Endodermal cell (in vitro differentiated cells): ENCODE data around the gene PSTPIP2. TPM values are rescaled to one million over a fixed set of nuclear protein-coding genes. Genes with fewer than 3 reads are reported as not detected.
"Not testable (repeated sequence)": the region's sequence is repeated elsewhere in the genome, so short reads cannot be mapped to it uniquely, and the experiment has no call there.

Source experiments
- DNase-seq: peaks from one replicate; pipeline ENCODE4 v3.0.0-alpha.2; 2017
- H3K27ac ChIP-seq: 2 replicates; pipeline ENCODE4 v1.5.1; 2013; ENCODE audit warnings: mild to moderate bottlenecking, low read depth, low read length, moderate library complexity
- H3K27me3 ChIP-seq: 2 replicates; pipeline ENCODE4 v1.6.1; 2013; ENCODE audit warnings: mild to moderate bottlenecking, low read length, moderate library complexity; ENCODE audit not compliant: insufficient read depth, control insufficient read depth, poor library complexity, severe bottlenecking
- H3K36me3 ChIP-seq: 2 replicates; pipeline ENCODE4 v1.7.0; 2013; ENCODE audit warnings: mild to moderate bottlenecking, low read length, moderate library complexity; ENCODE audit not compliant: control insufficient read depth, insufficient read depth
- H3K4me1 ChIP-seq: one replicate; pipeline ENCODE4 v1.7.0; 2013; ENCODE audit warnings: low read length; ENCODE audit not compliant: control insufficient read depth, insufficient read depth
- H3K4me3 ChIP-seq: 2 replicates; pipeline ENCODE4 v1.5.1; 2013; ENCODE audit warnings: mild to moderate bottlenecking, low read length, moderate library complexity
- H3K9ac ChIP-seq: 2 replicates; pipeline ENCODE4 v1.6.1; 2013; ENCODE audit warnings: mild to moderate bottlenecking, low read length, moderate library complexity; ENCODE audit not compliant: poor library complexity, severe bottlenecking; ENCODE audit errors: extremely low read depth
- H3K9me3 ChIP-seq: 2 replicates; pipeline ENCODE4 v1.6.1; 2013; ENCODE audit warnings: mild to moderate bottlenecking, low read length, moderate library complexity; ENCODE audit not compliant: control insufficient read depth
- H3K27ac Mint-ChIP-seq: 2 replicates; pipeline ENCODE4 v1.8.0; 2020; ENCODE audit warnings: mixed read lengths
- H3K27me3 Mint-ChIP-seq: 2 replicates; pipeline ENCODE4 v1.8.0; 2021; ENCODE audit warnings: mild to moderate bottlenecking, mixed read lengths; ENCODE audit not compliant: insufficient read depth
- H3K36me3 Mint-ChIP-seq: 2 replicates; pipeline ENCODE4 v1.8.0; 2020; ENCODE audit warnings: low read depth, mixed read lengths
- H3K4me1 Mint-ChIP-seq: 2 replicates; pipeline ENCODE4 v1.8.0; 2020; ENCODE audit warnings: mixed read lengths
- H3K4me3 Mint-ChIP-seq: 2 replicates; pipeline ENCODE4 v1.8.0; 2020; ENCODE audit warnings: mild to moderate bottlenecking, moderate library complexity, mixed read lengths
- H3K9me3 Mint-ChIP-seq: 2 replicates; pipeline ENCODE4 v1.8.0; 2020; ENCODE audit warnings: mild to moderate bottlenecking, mixed read lengths
- WGBS, 2 experiments: methylation state at CpG; one replicate each; pipeline versions ENCODE4 v1.1.5 to v1.1.7; 2013; ENCODE audit warnings: missing lambda C conversion rate in 2 of 2, mixed read lengths in 1 of 2; ENCODE audit not compliant: insufficient coverage in 1 of 2, insufficient read length in 1 of 2; 5-methylcytosine and 5-hydroxymethylcytosine counted together
- total RNA-seq, 2 donors: library from RNA; stranded (reverse); fragmentation: NEBNext Ultra II Directional in 1 of 2; extraction: Animal tissue kit (Norgen Biotek cat#: 25700) in 1 of 2; gene quantifications; 2 replicates in 1 of 2; 3 replicates in 1 of 2; pipeline ENCODE4 v1.2.1, GENCODE V29; 2021
- TF ChIP-seq, protein P1 (sequence below): fragments of 200-600 bp; sonication (generic); conservative IDR thresholded peaks from 2 replicates; pipeline ENCODE4 v1.5.0; 2021; ENCODE audit warnings: antibody characterized with exemption, mild to moderate bottlenecking

PSTPIP2 gene
- total RNA-seq, 2 donors from 2014 or later = 10.6 to 10.8 TPM

DNA sequence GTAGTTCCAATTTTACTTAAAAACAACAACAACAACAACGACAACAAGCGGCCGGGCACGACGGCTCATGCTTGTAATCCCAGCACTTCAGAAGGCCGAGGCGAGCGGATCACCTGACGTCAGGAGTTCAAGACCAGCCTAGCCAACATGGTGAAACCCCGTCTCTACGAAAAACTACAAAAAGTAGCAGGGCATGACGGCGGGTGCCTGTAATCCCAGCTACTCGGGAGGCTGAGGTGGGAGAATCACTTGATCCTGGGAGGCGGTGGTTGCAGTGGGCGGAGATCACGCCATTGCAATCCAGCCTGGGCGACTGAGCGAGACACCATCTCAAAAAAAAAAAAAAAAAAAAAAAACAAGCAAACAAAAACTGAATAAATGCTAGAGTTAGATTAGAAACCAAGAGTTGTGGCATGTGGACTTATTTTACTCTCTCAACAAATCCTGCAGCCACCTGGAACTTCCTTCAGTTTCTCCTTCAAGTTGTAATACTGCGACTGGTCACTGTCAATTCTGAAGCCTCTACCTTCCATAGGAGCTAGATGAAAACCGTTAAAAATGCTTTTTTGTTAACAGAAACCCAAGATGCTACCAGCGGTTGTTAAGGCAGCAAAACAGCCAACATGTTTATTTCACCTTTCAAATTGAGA, 24.7 kb upstream of the PSTPIP2 start:
- no peak overlapping the region for H3K27ac ChIP-seq
- WGBS, 2 experiments = 48 to 62% methylated on average over 11 to 19 of the region's 22 CpGs
- H3K4me3 Mint-ChIP-seq = peak overlapping the region; percentile 98
- no peaks in the 10 kb centered on the region for H3K27me3 ChIP-seq
- H3K4me3 ChIP-seq = peak overlapping the region; percentile 97
- no peaks in the 10 kb centered on the region for H3K27me3 Mint-ChIP-seq
- H3K27ac Mint-ChIP-seq = peak overlapping the region; percentile 98
- H3K9me3 ChIP-seq = peaks cover under 1% of the 10 kb centered on the region
- DNase-seq = peak; percentile 47
- peaks cover 40% of the 10 kb centered on the region for H3K36me3 ChIP-seq
- peaks cover 15% of the 10 kb centered on the region for H3K4me1 Mint-ChIP-seq
- TF ChIP-seq, protein P1, sequence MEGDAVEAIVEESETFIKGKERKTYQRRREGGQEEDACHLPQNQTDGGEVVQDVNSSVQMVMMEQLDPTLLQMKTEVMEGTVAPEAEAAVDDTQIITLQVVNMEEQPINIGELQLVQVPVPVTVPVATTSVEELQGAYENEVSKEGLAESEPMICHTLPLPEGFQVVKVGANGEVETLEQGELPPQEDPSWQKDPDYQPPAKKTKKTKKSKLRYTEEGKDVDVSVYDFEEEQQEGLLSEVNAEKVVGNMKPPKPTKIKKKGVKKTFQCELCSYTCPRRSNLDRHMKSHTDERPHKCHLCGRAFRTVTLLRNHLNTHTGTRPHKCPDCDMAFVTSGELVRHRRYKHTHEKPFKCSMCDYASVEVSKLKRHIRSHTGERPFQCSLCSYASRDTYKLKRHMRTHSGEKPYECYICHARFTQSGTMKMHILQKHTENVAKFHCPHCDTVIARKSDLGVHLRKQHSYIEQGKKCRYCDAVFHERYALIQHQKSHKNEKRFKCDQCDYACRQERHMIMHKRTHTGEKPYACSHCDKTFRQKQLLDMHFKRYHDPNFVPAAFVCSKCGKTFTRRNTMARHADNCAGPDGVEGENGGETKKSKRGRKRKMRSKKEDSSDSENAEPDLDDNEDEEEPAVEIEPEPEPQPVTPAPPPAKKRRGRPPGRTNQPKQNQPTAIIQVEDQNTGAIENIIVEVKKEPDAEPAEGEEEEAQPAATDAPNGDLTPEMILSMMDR = no peak
- H3K9ac ChIP-seq = peak overlapping the region; percentile 95
- H3K36me3 Mint-ChIP-seq = peaks cover 40% of the 10 kb centered on the region
- H3K4me1 ChIP-seq = no peaks in the 10 kb centered on the region
- no peaks in the 10 kb centered on the region for H3K9me3 Mint-ChIP-seq

DNA sequence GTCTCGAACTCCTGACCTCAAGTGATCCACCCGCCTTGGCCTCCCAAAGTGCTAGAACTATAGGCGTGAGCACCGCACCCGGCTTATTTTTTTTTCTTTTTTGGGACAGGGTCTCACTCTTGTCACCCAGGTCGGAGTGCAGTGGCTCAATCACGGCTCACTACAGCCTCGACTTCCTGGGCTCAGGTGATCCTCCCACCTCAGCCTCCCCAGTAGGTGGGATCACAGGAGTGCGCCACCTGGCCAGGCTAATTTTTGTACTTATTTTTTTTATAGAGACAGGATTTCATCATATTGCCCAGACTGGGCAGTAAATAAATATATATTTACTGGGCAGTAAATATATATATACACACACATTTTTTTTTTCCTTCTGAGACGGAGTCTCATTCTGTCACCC, 23.5 kb upstream of the PSTPIP2 start:
- TF ChIP-seq, protein P1 = no peak
- no peak overlapping the region for H3K27ac ChIP-seq
- peaks cover 13% of the 10 kb centered on the region for H3K9me3 ChIP-seq
- H3K4me3 Mint-ChIP-seq = peak overlapping the region; percentile 22
- H3K4me3 ChIP-seq = peak overlapping the region; percentile 59
- H3K4me1 ChIP-seq = no peaks in the 10 kb centered on the region
- H3K36me3 ChIP-seq = peaks cover 53% of the 10 kb centered on the region
- no peaks in the 10 kb centered on the region for H3K27me3 ChIP-seq
- no peak for DNase-seq
- H3K9me3 Mint-ChIP-seq = peaks cover 5% of the 10 kb centered on the region
- H3K27ac Mint-ChIP-seq = no peak overlapping the region
- H3K4me1 Mint-ChIP-seq = peaks cover 15% of the 10 kb centered on the region
- WGBS, 2 experiments = 93 to 99% methylated on average over 5 to 9 of the region's 10 CpGs
- no peak overlapping the region for H3K9ac ChIP-seq
- H3K36me3 Mint-ChIP-seq = peaks cover 52% of the 10 kb centered on the region
- no peaks in the 10 kb centered on the region for H3K27me3 Mint-ChIP-seq

DNA sequence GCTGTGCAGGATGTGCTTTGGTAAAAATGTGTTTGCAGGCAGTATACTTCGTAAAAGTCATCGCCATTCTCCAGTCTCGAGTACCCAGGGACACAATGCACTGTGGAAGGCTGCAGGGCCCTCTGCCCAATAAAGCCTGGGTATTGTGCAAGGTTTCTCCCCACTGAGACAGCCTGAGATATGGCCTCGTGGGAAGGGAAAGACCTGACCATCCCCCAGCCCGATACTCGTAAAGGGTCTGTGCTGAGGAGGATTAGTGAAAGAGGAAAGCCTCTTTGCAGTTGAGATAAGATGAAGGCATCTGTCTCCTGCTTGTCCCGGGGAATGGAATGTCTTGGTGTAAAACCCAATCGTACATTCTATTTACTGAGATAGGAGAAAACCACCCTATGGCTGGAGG, 16.4 kb upstream of the PSTPIP2 start:
- Mint-ChIP-seq H3K27ac (peak overlapping the region; percentile 94), H3K4me1 (peaks cover 26% of the 10 kb centered on the region), H3K36me3 (peaks cover 97% of the 10 kb centered on the region), H3K4me3 (peak overlapping the region; percentile 28), H3K9me3 (peaks cover 24% of the 10 kb centered on the region)
- peak; percentile 71 for DNase-seq
- peak overlapping the region; percentile 19 for H3K4me3 ChIP-seq
- peak overlapping the region; percentile 58 for H3K9ac ChIP-seq
- WGBS, 2 experiments = 46 to 80% methylated on average over 3 to 7 of the region's 8 CpGs
- not testable (repeated sequence) for H3K27me3 Mint-ChIP-seq, H3K27ac ChIP-seq, H3K4me1 ChIP-seq, H3K27me3 ChIP-seq
- peaks cover 28% of the 10 kb centered on the region for H3K9me3 ChIP-seq
- peaks cover 92% of the 10 kb centered on the region for H3K36me3 ChIP-seq
